ENCODE measurements around the gene SRRM3.
"Not testable (repeated sequence)": the region's sequence is repeated elsewhere in the genome, so short reads cannot be mapped to it uniquely, and the experiment has no call there.

Gene SRRM3

DNA sequence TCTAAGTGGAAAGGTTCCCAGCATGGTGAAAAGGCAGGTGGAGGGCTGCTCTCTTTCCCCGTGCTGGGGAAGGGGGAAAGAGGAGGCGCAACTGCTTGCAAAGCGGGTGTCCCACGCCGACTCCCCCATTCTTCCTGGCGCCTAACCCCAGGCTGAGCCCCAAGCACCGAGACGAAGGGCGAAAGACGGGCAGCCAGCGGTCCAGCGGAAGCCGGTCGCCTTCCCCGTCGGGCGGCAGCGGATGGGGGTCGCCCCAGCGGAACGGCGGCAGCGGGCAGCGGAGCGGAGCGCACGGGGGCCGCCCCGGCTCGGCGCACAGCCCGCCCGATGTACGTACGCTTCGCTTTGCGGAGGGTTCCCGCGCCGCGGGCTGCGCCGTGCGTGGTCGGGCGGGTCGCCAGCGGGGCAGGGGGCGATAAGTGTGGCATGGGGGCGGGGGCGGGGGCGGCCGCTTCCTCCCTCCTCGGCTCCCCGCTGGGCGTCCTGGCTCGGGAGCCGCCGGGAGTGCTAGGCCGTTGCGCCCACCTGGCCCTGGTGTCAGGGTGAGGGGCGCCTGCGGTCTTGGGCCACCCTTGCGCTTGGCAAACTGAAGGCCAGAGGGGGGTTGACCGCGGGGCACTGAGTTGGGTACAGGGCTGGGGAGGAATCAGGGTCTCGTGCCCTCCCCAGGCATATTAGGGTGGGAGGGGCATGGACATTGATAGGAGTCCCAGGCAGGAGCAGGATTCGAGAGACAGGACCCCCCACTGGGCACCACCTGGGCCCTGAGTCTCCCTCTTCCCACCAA is 65.6 kb downstream of the SRRM3 start:
- no peak for DNase-seq

DNA sequence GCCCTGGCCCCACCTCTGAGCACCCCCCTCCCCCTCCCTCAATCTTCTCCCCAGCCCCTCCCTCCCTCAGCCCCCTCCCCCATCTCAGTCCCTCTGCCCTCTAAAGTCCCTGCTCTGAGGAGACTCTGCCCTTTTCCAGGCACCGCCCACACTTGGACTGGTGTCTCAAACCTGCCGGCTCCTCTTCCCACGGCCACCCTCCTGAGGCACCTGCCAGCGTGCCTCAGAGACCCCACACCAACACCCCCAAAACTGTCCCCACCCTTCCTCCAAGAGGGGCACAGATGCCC is 66.1 kb downstream of the SRRM3 start:
- no peak for DNase-seq

DNA sequence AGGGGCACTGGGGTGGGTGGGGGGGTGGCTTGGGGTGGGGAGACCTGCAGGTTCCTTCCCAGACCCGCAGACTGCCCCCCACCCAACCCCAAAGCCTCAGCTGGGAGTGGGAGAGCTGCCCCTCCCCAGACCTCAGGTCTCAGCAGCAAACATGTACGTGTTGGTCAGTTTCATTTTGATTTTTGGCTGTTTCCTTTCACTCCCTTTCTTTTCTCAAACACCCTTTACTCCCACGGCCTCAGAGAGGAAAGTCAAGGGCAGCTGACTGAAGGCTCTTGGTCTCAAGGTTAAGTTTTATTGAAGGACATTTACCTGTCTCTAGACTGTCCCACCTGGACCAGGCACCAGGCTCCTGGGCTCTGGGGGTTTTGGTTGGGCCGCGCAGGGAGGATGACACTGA is 66.7 kb downstream of the SRRM3 start:
- no peak for DNase-seq

DNA sequence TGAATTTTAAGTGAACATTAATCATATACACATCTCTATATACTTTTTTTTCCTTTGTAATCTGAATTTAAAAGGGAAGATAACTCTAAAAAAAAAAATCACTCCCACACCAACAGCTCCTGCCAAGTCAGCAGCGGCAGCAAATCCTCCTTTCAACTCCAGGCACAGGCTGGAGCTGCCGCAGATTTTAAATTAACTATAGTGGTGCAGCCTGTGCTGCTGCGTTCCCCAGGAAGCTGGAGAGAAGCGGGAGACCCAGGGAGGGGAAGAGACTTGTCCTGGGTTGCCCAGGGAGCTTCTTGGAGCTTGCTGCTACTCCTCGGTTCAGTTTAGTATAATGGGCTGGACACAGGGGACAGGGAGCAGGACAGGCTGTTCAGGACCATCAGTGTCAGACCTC is 68.2 kb downstream of the SRRM3 start:
- DNase-seq, result no peak

DNA sequence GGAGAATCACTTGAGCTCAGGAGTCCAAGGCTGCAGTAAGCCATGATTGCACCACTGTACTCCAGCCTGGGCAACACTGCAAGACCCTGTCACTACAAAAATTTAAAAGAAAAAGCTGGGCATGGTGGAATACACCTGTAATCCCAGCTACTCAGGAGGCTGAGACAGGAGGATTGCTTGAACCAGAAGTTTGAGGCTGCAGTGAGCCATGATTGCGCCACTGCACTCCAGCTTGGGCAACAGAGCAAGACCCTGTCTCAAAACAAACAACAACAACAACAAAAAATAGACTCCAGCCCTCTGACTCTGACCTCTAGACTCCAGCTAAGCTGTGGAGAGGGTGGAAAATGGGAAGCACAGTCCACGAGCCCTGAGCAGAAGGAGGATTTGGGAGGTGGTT is 69.7 kb downstream of the SRRM3 start:
- not testable (repeated sequence) for DNase-seq

DNA sequence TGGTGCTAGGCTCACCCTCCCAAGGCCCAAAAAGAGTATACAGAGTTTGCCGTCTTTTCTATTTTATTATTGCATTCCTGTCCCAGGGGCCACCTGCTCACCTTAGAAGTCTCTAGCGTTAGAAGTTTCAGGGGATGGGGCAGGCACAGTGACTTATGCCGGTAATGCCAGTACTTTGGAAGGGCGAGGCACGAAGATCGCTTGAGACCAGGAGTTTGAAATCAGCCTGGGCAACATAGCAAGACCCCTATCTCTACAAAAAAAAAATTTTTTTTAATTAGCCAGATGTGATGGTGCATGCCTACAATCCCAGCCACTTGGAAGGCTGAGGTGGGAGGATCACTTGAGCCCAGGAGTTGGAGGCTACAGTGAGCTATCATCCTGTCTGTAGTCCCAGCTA is 70.4 kb downstream of the SRRM3 start:
- no peak for DNase-seq

DNA sequence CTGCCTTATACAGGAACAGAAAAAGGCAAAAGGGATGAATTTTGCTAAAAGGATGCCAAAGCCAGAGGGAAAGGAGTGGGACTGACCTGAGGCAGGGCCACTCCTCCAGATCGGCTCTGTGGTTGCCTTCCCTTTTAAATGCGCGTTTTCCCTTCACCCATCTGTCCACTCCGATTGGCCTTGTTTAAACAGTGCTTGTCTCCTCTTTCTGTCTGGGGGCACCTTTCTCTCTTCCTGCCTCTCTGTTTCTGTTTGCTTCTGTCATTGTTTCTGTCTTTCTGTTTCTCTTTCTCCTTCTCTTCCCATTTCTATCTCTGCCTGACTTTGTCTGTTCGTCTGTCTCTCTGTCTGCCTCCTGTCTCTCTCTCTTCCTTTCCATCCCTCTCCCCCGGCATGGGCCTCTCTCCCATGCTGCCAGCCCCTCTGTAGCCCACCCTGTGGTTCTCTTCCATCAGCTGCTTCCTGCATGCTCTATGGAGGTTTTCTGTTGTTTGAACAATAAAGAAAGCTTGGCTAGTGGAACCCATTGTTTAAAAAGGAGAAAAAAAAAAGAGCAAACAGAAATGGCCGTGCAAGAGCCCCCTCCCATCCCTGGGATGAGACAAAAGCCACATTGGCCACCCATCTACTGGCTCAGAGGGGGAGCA is 71.3 kb downstream of the SRRM3 start:
- DNase-seq, result no peak

DNA sequence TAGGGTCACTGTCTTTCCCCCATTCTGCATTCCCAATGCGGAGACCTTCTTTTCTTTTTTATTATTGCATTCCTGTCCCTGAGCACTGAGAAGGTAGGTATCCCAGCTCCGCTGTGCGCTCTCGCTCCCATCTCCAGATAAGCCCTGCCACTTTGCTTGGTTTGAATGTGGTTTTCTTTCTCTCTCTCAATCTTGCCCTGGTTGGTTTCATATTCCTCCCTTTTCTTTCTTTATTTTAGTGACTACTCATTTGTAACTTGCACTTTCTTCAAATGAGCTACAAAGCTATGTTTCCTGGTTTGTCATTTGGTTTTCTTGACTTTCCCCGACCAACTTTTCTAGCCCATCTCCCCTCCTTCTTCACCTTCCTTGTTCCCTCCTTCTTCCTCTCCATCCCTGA is 71.8 kb downstream of the SRRM3 start:
- DNase-seq, result no peak

DNA sequence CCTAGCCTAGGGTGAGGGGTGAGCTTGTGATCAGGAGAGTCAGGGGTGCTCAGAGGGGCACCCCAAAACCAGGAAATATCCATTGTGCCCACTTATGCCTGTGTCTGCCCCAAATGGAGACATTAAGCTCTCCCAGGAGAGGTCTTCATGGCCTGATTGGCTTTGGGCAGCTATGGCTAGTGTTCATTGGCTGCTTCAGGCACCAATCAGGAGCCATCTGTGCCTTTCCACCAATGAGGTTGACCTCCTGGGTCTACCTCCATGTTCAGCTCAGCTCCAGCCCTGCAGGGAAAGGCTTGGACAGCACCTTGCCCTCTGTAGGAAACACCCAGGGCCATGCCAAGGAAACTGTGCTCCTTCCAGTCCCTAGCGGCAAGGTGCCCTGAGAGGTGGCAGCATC is 76.8 kb downstream of the SRRM3 start:
- DNase-seq, result no peak

DNA sequence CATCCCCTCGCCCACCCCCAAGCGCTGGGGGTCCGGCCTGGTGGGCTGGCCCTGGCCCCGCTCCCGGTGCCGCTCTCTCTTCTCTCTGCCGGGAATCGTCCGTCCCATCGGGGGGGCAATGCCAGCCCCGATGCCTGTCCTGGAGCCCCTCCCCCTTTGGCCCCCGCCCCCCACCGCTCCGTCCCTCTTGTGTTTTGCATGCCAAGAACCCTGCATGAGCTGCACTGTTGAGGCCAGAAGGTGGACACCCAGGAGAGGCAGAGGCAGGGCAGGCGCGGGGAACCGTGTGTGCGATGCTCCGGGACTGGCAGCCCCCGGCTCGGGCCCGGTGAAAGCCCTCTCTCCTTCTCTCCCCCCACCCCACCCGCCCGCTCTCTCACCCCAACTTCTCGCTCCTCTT is 78.7 kb downstream of the SRRM3 start:
- no peak for DNase-seq

DNA sequence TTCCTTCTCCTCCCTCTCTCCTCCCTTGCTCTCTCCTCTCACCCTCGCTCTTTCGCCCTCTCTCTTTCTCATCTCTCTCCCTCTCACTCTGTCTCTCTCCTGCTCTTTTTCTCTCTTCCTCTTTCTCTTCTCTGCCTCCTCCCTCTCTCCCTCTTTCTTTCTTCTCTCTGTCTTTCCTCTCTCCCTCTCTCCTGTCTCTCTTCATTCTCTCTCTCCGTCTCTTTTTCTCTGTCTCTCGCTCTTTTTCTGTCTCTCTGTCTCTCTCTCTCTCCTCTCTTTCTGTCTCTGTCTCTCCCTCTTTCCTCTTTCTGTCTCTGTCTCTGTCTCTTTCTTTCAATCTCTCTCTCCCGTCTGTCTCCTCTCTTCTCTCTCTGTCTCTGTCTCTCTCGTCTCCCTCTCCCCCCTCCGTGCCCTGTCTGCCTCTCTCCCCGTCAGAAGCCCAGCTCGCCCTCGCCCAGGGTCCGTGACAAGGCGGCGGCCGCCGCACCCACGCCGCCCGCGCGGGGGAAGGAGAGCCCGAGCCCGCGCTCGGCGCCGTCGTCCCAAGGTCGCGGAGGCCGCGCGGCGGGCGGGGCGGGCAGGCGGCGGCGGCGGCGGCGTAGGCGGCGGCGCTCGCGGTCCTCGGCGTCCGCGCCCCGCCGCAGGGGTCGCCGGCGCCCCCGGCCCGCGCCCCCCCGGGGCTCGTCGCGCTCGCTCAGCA is 79.5 kb downstream of the SRRM3 start:
- DNase-seq, result no peak

DNA sequence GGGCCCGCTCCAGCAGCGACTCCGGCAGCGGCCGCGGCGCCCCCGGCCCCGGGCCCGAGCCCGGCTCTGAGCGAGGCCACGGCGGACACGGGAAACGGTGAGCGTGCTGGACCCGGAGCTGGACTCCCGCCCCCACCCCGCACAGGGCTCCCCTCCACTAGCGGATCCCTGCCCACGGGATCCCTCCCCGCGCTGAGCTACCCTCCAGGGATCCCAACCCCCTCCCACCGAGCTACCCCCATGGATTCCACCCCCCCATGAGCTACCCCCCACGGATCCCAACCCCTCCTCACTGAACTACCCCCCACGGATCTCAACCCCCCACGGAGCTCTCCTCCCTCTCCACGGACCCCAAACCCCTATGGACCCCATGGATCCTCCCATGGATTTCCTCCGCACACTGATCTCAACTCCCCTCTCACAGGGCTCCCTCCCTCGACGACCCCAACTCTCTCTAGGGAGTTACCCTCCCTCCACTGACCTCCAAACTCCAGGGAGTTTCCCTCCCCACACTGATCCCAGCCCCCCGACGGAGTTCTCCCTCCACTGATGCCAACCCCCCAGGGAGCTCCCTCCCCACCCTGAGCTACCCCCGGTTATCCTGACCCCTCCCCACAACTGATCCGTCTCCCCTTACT is 80.1 kb downstream of the SRRM3 start:
- DNase-seq, result no peak

DNA sequence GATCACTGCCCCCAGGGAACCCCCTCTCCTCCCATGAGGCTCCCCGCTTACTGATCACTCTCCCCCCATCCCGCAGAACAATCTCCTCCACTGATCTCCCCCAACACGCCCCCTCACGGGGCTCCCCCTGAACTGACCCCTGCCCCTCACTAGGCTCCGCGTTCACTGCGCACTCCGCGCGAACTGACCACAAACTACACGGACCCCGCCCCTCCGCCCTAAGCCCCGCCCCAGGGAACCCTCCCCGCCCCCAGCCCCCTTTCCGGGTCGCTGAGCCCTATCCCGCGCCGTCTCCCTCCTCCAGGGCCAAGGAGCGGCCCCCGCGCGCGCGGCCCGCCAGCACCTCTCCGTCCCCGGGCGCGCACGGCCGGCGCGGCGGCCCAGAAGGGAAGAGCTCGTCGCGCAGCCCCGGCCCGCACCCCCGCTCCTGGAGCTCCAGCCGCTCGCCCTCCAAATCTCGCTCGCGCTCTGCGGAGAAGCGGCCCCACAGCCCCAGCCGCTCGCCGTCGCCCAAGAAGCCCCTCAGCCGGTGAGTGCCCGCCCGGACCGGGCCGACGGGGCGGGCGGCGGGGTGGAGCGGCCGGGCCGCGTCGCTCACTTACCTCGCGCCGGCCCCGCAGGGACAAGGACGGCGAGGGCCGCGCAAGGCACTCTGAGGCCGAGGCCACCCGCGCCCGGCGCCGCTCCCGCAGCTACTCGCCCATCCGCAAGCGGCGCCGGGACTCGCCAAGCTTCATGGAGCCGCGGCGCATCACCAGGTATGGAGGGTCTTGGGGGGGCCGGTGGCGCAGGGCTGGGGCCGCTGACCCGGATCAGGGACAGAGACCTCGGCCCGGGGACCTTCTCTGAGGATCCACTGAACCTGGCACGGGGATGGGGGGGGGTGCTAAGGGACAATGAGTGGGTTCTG is 80.9 kb downstream of the SRRM3 start:
- DNase-seq, result no peak

DNA sequence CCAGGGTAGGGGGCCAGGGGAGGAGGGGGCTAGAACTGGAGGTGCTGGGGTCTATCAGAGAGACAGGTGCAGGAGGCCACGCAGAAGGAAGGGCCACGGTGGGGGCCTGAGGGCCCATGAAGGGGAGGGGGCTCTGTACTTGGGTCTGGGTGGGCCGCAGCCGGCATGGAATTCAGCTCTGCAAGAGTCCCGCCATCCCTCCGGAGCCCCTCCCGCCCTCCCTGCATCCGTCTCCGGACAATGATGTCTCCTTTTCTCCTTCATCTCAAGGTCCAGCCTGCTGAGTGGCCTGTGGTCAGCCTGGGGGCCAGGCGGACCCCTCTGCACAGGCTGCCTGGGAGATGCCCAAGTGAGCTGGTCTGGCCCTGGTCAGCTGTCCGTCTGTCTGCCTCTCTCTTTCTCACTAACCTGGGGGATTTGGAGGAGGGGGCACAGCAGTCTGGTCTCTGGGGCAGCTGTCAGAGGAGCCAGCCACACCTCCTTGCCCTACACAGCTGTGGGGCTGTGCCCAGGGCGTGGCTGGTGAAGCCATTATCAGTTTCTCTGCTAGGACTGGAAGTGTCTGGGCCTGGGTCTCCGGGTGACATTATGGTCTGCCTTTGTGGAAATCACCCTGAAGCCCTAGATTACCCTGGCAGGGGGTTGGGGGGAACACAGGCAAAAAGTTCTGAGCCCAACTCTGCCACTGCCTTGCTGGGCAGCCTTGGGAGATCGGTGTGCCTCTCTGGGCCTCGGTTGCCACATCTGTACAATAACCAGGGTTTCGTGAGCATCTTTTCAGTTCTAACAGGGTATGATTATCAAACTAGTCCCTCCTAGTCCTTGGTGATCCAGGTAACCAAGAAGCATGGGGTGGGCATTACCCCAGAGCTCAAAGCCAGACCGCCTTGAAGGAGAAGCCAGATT is 81.8 kb downstream of the SRRM3 start:
- no peak for DNase-seq

DNA sequence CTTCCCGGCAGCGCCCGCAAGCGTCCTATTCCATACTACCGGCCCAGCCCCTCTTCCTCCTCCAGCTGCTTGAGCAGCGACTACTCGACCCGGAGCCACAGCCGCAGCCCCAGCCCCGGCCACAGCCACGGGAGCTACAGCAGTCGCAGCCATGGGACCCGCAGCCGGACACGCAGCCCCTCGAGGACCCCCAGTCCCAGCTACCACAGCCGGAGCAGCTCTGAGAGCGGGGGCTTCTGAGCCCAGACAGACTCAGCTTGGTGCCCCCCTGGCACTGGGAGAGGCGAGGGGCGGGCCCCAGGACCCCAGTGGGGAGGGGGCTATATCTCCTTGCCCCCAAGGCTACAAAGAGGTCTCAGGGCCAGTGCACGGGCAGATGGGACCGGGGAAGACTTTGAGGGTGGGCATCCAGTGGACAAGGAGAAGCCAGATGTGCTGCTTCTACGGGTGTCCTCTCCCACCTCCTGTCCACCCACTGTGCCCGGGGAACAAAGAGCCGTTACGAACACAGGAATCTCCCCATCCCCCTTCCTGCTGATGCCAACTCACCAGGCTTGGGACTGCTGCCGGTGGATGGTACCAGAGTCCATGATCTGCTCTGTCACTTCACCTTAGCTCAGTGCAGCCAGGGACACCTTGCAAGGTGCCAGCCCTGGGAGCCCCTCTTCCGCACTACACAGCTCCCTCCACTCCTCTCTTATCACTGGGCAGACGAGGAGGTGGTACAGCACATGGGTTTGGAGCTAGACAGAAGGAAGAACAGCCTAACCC is 84.1 kb downstream of the SRRM3 start:
- DNase-seq, result no peak

DNA sequence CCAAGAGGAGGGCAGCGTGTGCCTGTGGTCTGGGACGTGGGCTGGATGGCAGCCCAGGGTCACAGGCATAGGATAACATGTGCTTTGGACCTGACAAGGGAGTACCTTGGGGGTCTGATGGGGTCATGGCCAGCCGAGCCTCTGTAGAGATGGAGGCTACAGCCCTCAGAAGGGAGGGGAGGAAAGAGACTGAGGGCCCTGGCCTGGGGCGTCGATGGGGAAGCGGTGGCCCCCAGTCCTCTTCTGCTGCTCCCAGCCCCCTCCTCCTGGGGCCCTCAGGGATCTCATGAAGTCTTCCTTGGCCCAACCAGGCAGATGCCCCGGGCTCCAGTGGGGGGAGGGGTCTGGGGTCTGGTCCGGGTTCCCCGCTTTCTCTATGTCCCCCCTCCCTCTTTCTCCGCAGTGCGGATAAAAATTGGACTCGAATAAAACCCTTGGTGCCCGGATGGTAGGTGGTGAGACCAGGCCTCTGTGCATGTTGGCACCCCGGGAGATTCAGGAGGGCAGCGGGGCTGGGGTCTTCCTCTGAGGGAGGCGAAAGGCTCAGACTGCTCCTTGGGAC is 85.2 kb downstream of the SRRM3 start:
- no peak for DNase-seq

DNA sequence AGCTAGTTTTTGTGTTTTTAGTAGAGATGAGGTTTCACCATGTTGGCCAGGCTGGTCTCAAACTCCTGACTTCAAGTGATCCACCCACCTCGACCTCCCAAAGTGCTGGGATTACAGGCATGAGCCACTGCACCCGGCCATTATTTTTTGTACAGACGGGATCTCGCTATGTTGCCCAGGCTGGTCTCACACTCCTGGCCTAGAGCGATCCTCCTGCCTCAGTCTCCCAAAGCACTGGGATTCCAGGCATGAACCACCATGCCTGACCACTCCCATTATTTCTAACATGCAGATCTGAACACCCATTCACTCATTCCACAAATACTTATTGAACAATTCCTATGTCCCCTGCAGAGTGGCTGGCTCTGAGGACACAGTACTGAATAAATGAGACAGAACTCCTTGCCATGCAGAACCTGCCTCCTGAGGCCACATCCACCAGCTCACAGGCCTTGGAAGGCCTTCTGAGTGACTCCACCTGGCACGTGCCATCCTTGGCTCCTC is 89.2 kb downstream of the SRRM3 start:
- peak; percentile 62 for DNase-seq

DNA sequence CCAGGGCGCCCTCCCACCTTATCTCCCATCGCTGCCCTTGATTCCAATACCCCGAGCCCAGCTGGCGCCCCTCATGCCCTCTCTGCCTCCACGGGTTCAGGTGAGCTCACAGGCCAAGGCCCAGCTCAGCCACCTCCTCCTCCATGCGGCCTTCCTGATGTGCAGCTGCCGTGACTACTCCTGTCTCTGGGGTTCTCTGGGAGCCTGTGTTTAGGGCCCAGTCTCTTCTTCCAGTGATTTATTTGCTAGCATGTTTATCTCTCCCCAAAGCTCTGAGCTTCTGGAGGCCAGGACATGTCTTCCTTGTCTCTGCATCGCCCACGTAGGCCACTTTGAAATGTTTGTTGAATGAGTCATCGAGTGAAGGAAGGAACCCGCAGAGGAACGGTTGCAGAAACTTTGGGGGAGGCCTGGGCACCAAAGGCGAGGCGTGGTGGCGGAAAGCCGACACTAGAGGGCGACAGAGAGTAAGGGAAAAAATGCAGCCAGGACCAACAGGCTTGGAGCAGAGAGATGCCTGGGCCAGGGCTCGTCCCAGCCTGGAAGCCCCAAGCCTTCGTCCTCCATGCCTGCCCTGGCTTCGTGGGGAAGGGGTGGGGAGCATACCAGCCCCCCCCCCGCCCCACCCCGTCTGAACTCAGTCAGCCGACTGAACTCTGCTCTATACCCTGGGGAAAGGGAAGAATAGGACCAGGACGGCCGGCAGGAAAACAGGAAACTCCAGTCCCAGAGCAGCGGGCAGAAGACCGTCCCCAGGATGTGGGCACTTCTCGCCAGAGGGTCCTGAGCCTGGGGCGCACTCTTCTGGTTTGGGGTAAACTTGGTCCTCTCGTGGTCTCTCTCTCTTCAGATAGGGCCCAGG is 89.9 kb downstream of the SRRM3 start:
- peak; percentile 99 for DNase-seq

DNA sequence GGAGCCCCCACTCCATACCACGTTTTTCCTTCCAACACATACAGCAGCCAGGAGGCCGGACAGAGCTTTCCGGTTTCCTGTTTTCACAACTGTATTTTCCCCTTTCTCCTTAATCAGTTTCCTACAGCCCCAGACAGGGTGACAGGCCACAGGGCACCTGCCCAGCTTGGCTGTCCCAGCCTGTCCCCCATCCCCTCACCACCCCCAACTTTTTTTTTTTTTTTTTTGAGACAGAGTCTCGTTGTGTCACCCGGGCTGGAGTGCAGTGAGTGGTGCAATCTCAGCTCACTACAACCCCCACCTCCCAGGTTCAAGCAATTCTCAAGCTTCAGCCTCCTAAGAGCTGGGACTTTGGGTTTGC is 90.5 kb downstream of the SRRM3 start:
- DNase-seq, result peak; percentile 39
